ENCODE results near the gene IQCN.

DNA sequence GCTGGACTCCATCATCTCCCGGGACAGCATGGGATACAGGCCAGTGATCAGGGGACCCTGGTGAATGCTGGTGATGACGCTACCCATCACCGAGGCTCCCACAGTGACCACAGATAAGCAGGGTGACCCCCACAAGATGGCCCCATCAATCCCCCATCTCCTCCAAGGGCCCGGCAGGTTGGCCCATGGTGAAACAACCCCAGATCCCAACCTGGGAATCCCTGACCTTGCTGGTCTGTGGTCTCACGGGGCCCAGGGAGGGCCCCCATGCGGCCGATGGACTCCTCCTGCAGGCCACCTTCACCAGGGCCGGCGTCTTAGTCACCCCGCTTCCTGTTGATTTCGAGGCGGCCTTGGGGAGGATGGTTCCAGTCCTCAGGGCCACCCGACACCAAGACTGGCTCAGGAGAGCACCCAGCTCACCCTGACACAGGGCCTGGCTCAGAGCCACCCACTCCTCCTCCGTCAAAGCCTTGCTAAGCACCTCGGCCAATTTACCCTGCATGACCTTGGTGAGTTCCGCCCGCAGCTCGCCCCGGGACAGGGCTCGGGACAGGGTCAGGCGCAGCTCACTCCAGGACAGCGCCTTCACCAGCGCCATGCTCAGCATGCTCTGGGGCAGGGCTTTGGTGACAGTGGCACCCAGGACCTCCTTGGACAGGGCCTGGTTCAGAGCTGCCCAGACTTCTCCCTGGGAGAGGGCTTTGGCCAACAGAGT, 10.0 kb downstream of the IQCN start:
- TF ChIP-seq SIN3A (IDR thresholded peaks at IDR 0.05; ENCODE audit: borderline replicate concordance, insufficient read depth, low read length) (no peak), POLR2AphosphoS5 (IDR thresholded peaks at IDR 0.05; ENCODE audit: low read depth, low read length) (no peak), TAF1 (IDR thresholded peaks at IDR 0.05; ENCODE audit: borderline replicate concordance, insufficient read depth, low read length) (no peak), REST (IDR thresholded peaks at IDR 0.05; ENCODE audit: insufficient read depth in 1 of 2, low read depth in 2 of 2, low read length in 2 of 2) (no peak)

All from PFSK-1 (cell line).